HG03442 (cell line): ENCODE data around the gene LRRC3.

Experiments
- ATAC-seq: cut with Tn5 transposase; IDR thresholded peaks from one replicate; pipeline ENCODE4 v1.9.1; 2021; ENCODE audit warnings: mild to moderate bottlenecking, moderate library complexity; ENCODE audit not compliant: unreplicated experiment

Gene LRRC3

GRCh38 chr21:44509539-44509938 is 54.2 kb downstream of the LRRC3 start:
- ATAC-seq = no peak

GRCh38 chr21:44510109-44510507 is 54.8 kb downstream of the LRRC3 start:
- ATAC-seq = no peak

- no peak for ATAC-seq
Observed at GRCh38 chr21:44510508-44511218, 55.4 kb downstream of the LRRC3 start.

- no peak for ATAC-seq
Observed at GRCh38 chr21:44511219-44511937, 56.1 kb downstream of the LRRC3 start.
